IMR-90 (cell line): Measurements from ENCODE around the gene OSBPL1A. TPM values are rescaled to one million over a fixed set of nuclear protein-coding genes. Genes with fewer than 3 reads are reported as not detected.

Experiments used
- ATAC-seq: fragments of 200-7000 bp; cut with Tn5 transposase; 2 replicates; pipeline ENCODE4 v1.9.1; 2020; ENCODE audit warnings: low read depth, mild to moderate bottlenecking, moderate library complexity
- BruUV-seq: library from RNA; stranded (reverse); fragments of 400-500 nt; replicated peaks from 2 replicates; lab custom pipeline; 2021; lab: Mats Ljungman, UMichigan
- CTCF ChIA-PET: fragments of 300-600 bp; formaldehyde crosslinking; extraction: SDS; loops from one replicate; lab custom pipeline; 2021; ENCODE audit warnings: antibody characterized with exemption; lab: Yijun Ruan, JAX
- POLR2A ChIA-PET: fragments of 300-600 bp; sonication (Branson Sonifier 250); formaldehyde crosslinking; loops from one replicate; lab custom pipeline; 2022; ENCODE audit warnings: antibody characterized with exemption; ENCODE audit not compliant: unreplicated experiment; lab: Charles Lee
- DNase-seq: peaks from one replicate; pipeline ENCODE4 v3.0.0; 2013
- H2AFZ ChIP-seq: replicated peaks from 2 replicates; pipeline ENCODE3; 2013; ENCODE audit warnings: low read length, mild to moderate bottlenecking; ENCODE audit not compliant: poor library complexity
- H2AK5ac ChIP-seq: 2 replicates; pipeline ENCODE4 v1.6.1; 2013; ENCODE audit warnings: low read depth, low read length, inconsistent platforms
- H2AK9ac ChIP-seq: replicated peaks from 2 replicates; pipeline ENCODE3; 2013; ENCODE audit warnings: mild to moderate bottlenecking, low read depth, low read length, moderate library complexity; ENCODE audit not compliant: poor library complexity
- H2BK120ac ChIP-seq: 2 replicates; pipeline ENCODE4 v1.6.1; 2013; ENCODE audit warnings: low read depth, low read length, inconsistent platforms
- H2BK15ac ChIP-seq: 3 replicates; pipeline ENCODE4 v1.6.1; 2013; ENCODE audit warnings: low read depth, low read length, inconsistent platforms
- H2BK20ac ChIP-seq: 2 replicates; pipeline ENCODE4 v1.6.1; 2013; ENCODE audit warnings: low read depth, mild to moderate bottlenecking, inconsistent platforms, low read length, moderate library complexity
- H2BK5ac ChIP-seq: 2 replicates; pipeline ENCODE4 v1.6.1; 2013; ENCODE audit warnings: mild to moderate bottlenecking, low read depth, low read length, inconsistent platforms; ENCODE audit not compliant: poor library complexity, severe bottlenecking
- H3K14ac ChIP-seq: replicated peaks from 2 replicates; pipeline ENCODE4 v1.6.1; 2013; ENCODE audit warnings: low read depth, low read length, inconsistent platforms
- H3K18ac ChIP-seq: 2 replicates; pipeline ENCODE4 v1.6.1; 2013; ENCODE audit warnings: low read depth, low read length, control low read depth
- H3K23ac ChIP-seq: 2 replicates; pipeline ENCODE4 v1.6.1; 2013; ENCODE audit warnings: low read depth, low read length, inconsistent platforms
- H3K27ac ChIP-seq: 2 replicates; pipeline ENCODE4 v1.5.1; 2013; ENCODE audit warnings: mild to moderate bottlenecking, control low read depth, low read length; ENCODE audit not compliant: insufficient read depth
- H3K27me3 ChIP-seq: 2 replicates; pipeline ENCODE4 v1.6.1; 2013; ENCODE audit warnings: low read length; ENCODE audit not compliant: control insufficient read depth, insufficient read depth
- H3K36me3 ChIP-seq: 2 replicates; pipeline ENCODE4 v1.6.1; 2013; ENCODE audit warnings: low read length, mixed read lengths; ENCODE audit not compliant: control insufficient read depth, insufficient read depth
- H3K4ac ChIP-seq: 2 replicates; pipeline ENCODE4 v1.6.1; 2013; ENCODE audit warnings: low read depth, low read length, inconsistent platforms
- H3K4me1 ChIP-seq: 2 replicates; pipeline ENCODE4 v1.6.1; 2013; ENCODE audit warnings: low read length, mixed read lengths; ENCODE audit not compliant: control insufficient read depth, insufficient read depth
- H3K4me2 ChIP-seq: 2 replicates; pipeline ENCODE4 v1.6.1; 2013; ENCODE audit warnings: low read depth, mild to moderate bottlenecking, control low read depth, low read length, moderate library complexity
- H3K4me3 ChIP-seq: 2 replicates; pipeline ENCODE4 v1.5.1; 2013; ENCODE audit warnings: low read depth, mild to moderate bottlenecking, control low read depth, low read length, moderate library complexity; ENCODE audit not compliant: insufficient read depth
- H3K56ac ChIP-seq: 2 replicates; pipeline ENCODE4 v1.6.1; 2013; ENCODE audit warnings: low read length, inconsistent platforms; ENCODE audit not compliant: insufficient read depth; ENCODE audit errors: extremely low read depth
- H3K79me1 ChIP-seq, 2 experiments: 2 replicates each; pipeline ENCODE4 v1.6.1; 2013; ENCODE audit warnings: low read length in 2 of 2, inconsistent platforms in 1 of 2, low read depth in 1 of 2
- H3K9ac ChIP-seq: 2 replicates; pipeline ENCODE4 v1.6.1; 2013; ENCODE audit warnings: low read depth, low read length, control low read depth
- H3K9me1 ChIP-seq: 2 replicates; pipeline ENCODE4 v1.6.1; 2013; ENCODE audit warnings: low read length, inconsistent platforms; ENCODE audit not compliant: insufficient read depth
- H3K9me3 ChIP-seq: 2 replicates; pipeline ENCODE4 v1.6.1; 2013; ENCODE audit warnings: low read length; ENCODE audit not compliant: control insufficient read depth, insufficient read depth
- H4K20me1 ChIP-seq: 2 replicates; pipeline ENCODE4 v1.6.1; 2013; ENCODE audit warnings: low read length, inconsistent platforms; ENCODE audit not compliant: insufficient read depth
- H4K5ac ChIP-seq: 2 replicates; pipeline ENCODE4 v1.6.1; 2013; ENCODE audit warnings: mild to moderate bottlenecking, low read depth, low read length, control low read depth
- H4K8ac ChIP-seq, 2 experiments: 2 replicates each; pipeline ENCODE4 v1.6.1; 2013; ENCODE audit warnings: low read depth in 2 of 2, low read length in 2 of 2, control low read depth in 1 of 2, inconsistent platforms in 1 of 2
- H4K91ac ChIP-seq: 2 replicates; pipeline ENCODE4 v1.6.1; 2013; ENCODE audit warnings: low read depth, low read length, inconsistent platforms; ENCODE audit not compliant: insufficient read depth
- CEBPB ChIP-seq: IDR thresholded peaks from 2 replicates; pipeline ENCODE4 v1.6.1; 2012; ENCODE audit warnings: low read depth, low read length, improper control_type of control experiment
- CHD1 ChIP-seq: IDR thresholded peaks from 2 replicates; pipeline ENCODE4 v1.6.1; 2012; ENCODE audit warnings: low read depth, low read length, improper control_type of control experiment
- CTCF ChIP-seq: conservative IDR thresholded peaks from 2 replicates; pipeline ENCODE4 v1.5.1; 2012; ENCODE audit warnings: mild to moderate bottlenecking, low read depth, low read length, improper control_type of control experiment
- MXI1 ChIP-seq: IDR thresholded peaks from 2 replicates; pipeline ENCODE4 v1.6.1; 2012; ENCODE audit warnings: low read depth, mild to moderate bottlenecking, low read length, moderate library complexity, borderline replicate concordance
- NFE2L2 ChIP-seq: fragments of 150-350 bp; IDR thresholded peaks from 2 replicates; pipeline ENCODE4 v1.6.1; 2016; ENCODE audit warnings: low read depth, mild to moderate bottlenecking, low read length
- POLR2A ChIP-seq: IDR thresholded peaks from 2 replicates; pipeline ENCODE4 v1.6.1; 2012; ENCODE audit warnings: mild to moderate bottlenecking, low read depth, low read length
- RAD21 ChIP-seq: IDR thresholded peaks from 2 replicates; pipeline ENCODE4 v1.6.1; 2012; ENCODE audit warnings: low read length, improper control_type of control experiment
- RFX5 ChIP-seq: IDR thresholded peaks from 2 replicates; pipeline ENCODE4 v1.8.0; 2012; ENCODE audit warnings: low read depth, mild to moderate bottlenecking, low read length, moderate library complexity
- SMC3 ChIP-seq: fragments of 150-350 bp; IDR thresholded peaks from 2 replicates; pipeline ENCODE4 v1.6.1; 2016; ENCODE audit warnings: low read depth, mild to moderate bottlenecking, antibody characterized with exemption, low read length, moderate library complexity
- dilution Hi-C: fragments of 300-500 bp; cut with HindIII; formaldehyde crosslinking; loops from one replicate; pipeline ENCODE4 v1.14.3; 2018; ENCODE audit warnings: low sequenced_read_pairs; ENCODE audit not compliant: unreplicated experiment
- in situ Hi-C: fragments of 300-500 bp; cut with MboI; formaldehyde crosslinking; loops from 3 replicates; pipeline ENCODE4 v1.14.3; 2019; ENCODE audit warnings: low sequenced_read_pairs, inconsistent platforms, mixed read lengths
- intact Hi-C: fragments of 100-400 bp; cut with micrococcal nuclease; formaldehyde crosslinking; loops from 2 replicates; pipeline ENCODE4 v1.10.0; 2022
- polyA plus RNA-seq, 3 experiments: library from polyadenylated mRNA; depleted of rRNA; stranded (reverse); fragments of >200 nt; gene quantifications; 2 replicates each; pipeline ENCODE4 v1.2.3, GENCODE V29; 2012; ENCODE audit warnings: low replicate concordance in 1 of 3
- total RNA-seq: library from RNA; depleted of rRNA; stranded (reverse); fragments of >200 nt; gene quantifications from 2 replicates; pipeline ENCODE4 v1.2.3, GENCODE V29; 2012
- TF ChIP-seq, protein P1 (sequence below): fragments of 150-350 bp; IDR thresholded peaks from 2 replicates; pipeline ENCODE4 v1.6.1; 2017; ENCODE audit warnings: mild to moderate bottlenecking, antibody characterized with exemption, low read length, low read depth
- TF ChIP-seq, protein P2 (sequence below): fragments of 150-350 bp; IDR thresholded peaks from 2 replicates; pipeline ENCODE4 v1.6.1; 2016; ENCODE audit warnings: low read depth, mild to moderate bottlenecking, low read length, moderate library complexity, borderline replicate concordance

OSBPL1A gene
- total and polyA plus RNA-seq, 2 of the 4 experiments (the other 2 are of a cell fraction), result 29.4 to 70.4 TPM

- H3K36me3 ChIP-seq, result no peaks in the 10 kb centered on the region
- intact Hi-C loops (no loop called here), dilution Hi-C loops (no loop called here), in situ Hi-C loops (no loop called here)
- no peak overlapping the region for H3K56ac ChIP-seq
- no peaks in the 10 kb centered on the region for H3K27me3 ChIP-seq
- H2AK9ac ChIP-seq, result no peak overlapping the region
- no peak overlapping the region for H3K18ac ChIP-seq
- CTCF ChIA-PET, result no interaction called here
- no peak overlapping the region for H3K14ac ChIP-seq
- H3K27ac ChIP-seq, result peak overlapping the region; percentile 63; the same call in 1 of the 2 replicates
- peaks cover 2% of the 10 kb centered on the region for H3K4me1 ChIP-seq
- no TSS peak for BruUV-seq
- TF ChIP-seq RAD21 (no peak), CHD1 (no peak), POLR2A (no peak), CEBPB (no peak), RFX5 (no peak), SMC3 (no peak), NFE2L2 (no peak), CTCF (no peak), MXI1 (no peak)
- TF ChIP-seq, protein P1, sequence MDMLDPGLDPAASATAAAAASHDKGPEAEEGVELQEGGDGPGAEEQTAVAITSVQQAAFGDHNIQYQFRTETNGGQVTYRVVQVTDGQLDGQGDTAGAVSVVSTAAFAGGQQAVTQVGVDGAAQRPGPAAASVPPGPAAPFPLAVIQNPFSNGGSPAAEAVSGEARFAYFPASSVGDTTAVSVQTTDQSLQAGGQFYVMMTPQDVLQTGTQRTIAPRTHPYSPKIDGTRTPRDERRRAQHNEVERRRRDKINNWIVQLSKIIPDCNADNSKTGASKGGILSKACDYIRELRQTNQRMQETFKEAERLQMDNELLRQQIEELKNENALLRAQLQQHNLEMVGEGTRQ, result no peak
- TF ChIP-seq, protein P2, sequence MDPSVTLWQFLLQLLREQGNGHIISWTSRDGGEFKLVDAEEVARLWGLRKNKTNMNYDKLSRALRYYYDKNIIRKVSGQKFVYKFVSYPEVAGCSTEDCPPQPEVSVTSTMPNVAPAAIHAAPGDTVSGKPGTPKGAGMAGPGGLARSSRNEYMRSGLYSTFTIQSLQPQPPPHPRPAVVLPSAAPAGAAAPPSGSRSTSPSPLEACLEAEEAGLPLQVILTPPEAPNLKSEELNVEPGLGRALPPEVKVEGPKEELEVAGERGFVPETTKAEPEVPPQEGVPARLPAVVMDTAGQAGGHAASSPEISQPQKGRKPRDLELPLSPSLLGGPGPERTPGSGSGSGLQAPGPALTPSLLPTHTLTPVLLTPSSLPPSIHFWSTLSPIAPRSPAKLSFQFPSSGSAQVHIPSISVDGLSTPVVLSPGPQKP, result no peak
- no peaks in the 10 kb centered on the region for H4K20me1 ChIP-seq
- H3K79me1 ChIP-seq, result peaks cover 0 to 4% of the 10 kb centered on the region in 2 experiments; a peak in 1 of 4 replicates
- no peak overlapping the region for H2AK5ac ChIP-seq
- peak overlapping the region; percentile 79 for H2BK120ac ChIP-seq
- no peak overlapping the region; the same call in 1 of the 2 replicates for H3K4ac ChIP-seq
- no peak overlapping the region for H3K4me3 ChIP-seq
- 0 out of 3 replicates have a peak overlapping the region, but pooled peaks have one; percentile 36 for H2BK15ac ChIP-seq
- H3K9me3 ChIP-seq, result no peaks in the 10 kb centered on the region
- H2AFZ ChIP-seq, result no peak overlapping the region
- POLR2A ChIA-PET, result no interaction called here
- H2BK20ac ChIP-seq, result no peak overlapping the region; the same call in 1 of the 2 replicates
- peaks cover 6% of the 10 kb centered on the region for H3K9me1 ChIP-seq
- H3K23ac ChIP-seq, result no peak overlapping the region
- H4K8ac ChIP-seq, result peak overlapping the region in 1 of 2 experiments; percentile 23; a peak in 1 of 4 replicates
- H2BK5ac ChIP-seq, result peak overlapping the region; percentile 98
- H3K4me2 ChIP-seq, result no peak overlapping the region
- DNase-seq (peak; percentile 71), ATAC-seq (peak; percentile 73)
- no peak overlapping the region for H4K5ac ChIP-seq
- no peak overlapping the region for H3K9ac ChIP-seq
- no peak overlapping the region for H4K91ac ChIP-seq
Observed at GRCh38 chr18:24341361-24341760, 56.3 kb downstream of the OSBPL1A start.
